ENCODE results near the gene SLC16A2.
"Not testable (repeated sequence)": the region's sequence is repeated elsewhere in the genome, so short reads cannot be mapped to it uniquely, and the experiment has no call there.

Gene SLC16A2

GRCh38 chrX:74505437-74505836 is 84.1 kb downstream of the SLC16A2 start:
- no peaks in the 10 kb centered on the region; the same call in 1 of the 2 replicates for H3K9me3 ChIP-seq (ENCODE audit: control insufficient read depth, insufficient read depth, low read depth, low read length)
- H3K36me3 ChIP-seq (ENCODE audit: control insufficient read depth, insufficient read depth, low read length): no peaks in the 10 kb centered on the region
- H3K9ac ChIP-seq (ENCODE audit: low read length): no peak overlapping the region
- H3K4me1 ChIP-seq (ENCODE audit: control insufficient read depth, insufficient read depth, low read length): peaks cover 4% of the 10 kb centered on the region; the same call in 1 of the 2 replicates
- peaks cover 5% of the 10 kb centered on the region; the same call in 1 of the 2 replicates for H3K27me3 ChIP-seq (ENCODE audit: control insufficient read depth, insufficient read depth, low read length)
- no peak overlapping the region for H3K4me3 ChIP-seq (ENCODE audit: low read depth, low read length)
- H3K27ac ChIP-seq (ENCODE audit: low read depth, low read length): no peak overlapping the region

GRCh38 chrX:74506317-74507115 is 85.2 kb downstream of the SLC16A2 start:
- Histone ChIP-seq H3K27ac (ENCODE audit: low read depth, low read length) (no peak overlapping the region), H3K9ac (ENCODE audit: low read length) (no peak overlapping the region), H3K36me3 (ENCODE audit: control insufficient read depth, insufficient read depth, low read length) (no peaks in the 10 kb centered on the region), H3K4me3 (ENCODE audit: low read depth, low read length) (no peak overlapping the region), H3K4me1 (ENCODE audit: control insufficient read depth, insufficient read depth, low read length) (peaks cover 4% of the 10 kb centered on the region; the same call in 1 of the 2 replicates), H3K9me3 (ENCODE audit: control insufficient read depth, insufficient read depth, low read depth, low read length) (no peaks in the 10 kb centered on the region; the same call in 1 of the 2 replicates), H3K27me3 (ENCODE audit: control insufficient read depth, insufficient read depth, low read length) (peaks cover 5% of the 10 kb centered on the region; the same call in 1 of the 2 replicates)

DNA sequence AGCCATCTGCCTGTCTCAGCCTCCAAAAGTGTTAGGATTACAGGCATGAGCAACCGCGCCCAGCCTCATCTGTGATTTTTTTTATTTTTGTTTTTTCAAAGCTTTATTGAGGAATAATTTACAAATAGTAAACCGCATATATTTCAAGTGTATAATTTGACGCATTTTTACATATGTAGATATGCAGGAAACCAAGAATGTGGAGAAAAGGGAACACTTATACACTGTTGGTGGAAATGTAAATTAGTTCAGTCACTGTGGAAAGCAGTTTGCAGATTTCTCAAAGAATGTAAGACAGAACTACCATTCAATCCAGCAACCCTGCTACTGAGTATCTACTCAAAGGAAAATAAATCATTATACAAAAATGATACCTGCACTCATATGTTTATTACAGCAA is 85.9 kb downstream of the SLC16A2 start:
- Histone ChIP-seq H3K27ac (ENCODE audit: low read depth, low read length) (no peak overlapping the region), H3K9ac (ENCODE audit: low read length) (no peak overlapping the region), H3K9me3 (ENCODE audit: control insufficient read depth, insufficient read depth, low read depth, low read length) (no peaks in the 10 kb centered on the region; the same call in 1 of the 2 replicates), H3K4me3 (ENCODE audit: low read depth, low read length) (no peak overlapping the region), H3K4me1 (ENCODE audit: control insufficient read depth, insufficient read depth, low read length) (peaks cover 4% of the 10 kb centered on the region; the same call in 1 of the 2 replicates), H3K36me3 (ENCODE audit: control insufficient read depth, insufficient read depth, low read length) (no peaks in the 10 kb centered on the region), H3K27me3 (ENCODE audit: control insufficient read depth, insufficient read depth, low read length) (peaks cover 5% of the 10 kb centered on the region; the same call in 1 of the 2 replicates)

DNA sequence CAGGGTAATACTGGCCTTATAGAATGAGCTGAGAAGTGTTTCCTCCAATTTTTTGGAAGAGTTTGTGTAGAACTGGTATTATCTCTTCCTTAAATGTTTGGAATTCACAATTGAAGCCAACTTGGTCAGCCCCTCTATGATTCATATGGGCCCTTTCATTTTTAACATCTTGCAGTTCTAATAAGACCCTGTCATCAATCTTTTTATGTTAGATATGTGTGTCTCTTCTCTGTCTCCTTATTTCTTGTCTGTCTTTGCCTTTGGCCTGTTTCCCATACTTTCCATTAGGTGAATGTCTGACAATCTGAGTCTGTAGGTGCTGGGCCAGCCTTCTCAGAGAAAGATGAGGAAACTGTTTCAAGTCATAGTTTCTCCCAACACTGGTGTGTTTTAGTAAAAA is 88.7 kb downstream of the SLC16A2 start:
- H3K9ac ChIP-seq (ENCODE audit: low read length): no peak overlapping the region
- H3K27me3 ChIP-seq (ENCODE audit: control insufficient read depth, insufficient read depth, low read length): no peaks in the 10 kb centered on the region; the same call in 1 of the 2 replicates
- H3K36me3 ChIP-seq (ENCODE audit: control insufficient read depth, insufficient read depth, low read length): no peaks in the 10 kb centered on the region
- H3K4me3 ChIP-seq (ENCODE audit: low read depth, low read length): no peak overlapping the region
- H3K4me1 ChIP-seq (ENCODE audit: control insufficient read depth, insufficient read depth, low read length): peaks cover 16% of the 10 kb centered on the region; the same call in 1 of the 2 replicates
- H3K9me3 ChIP-seq (ENCODE audit: control insufficient read depth, insufficient read depth, low read depth, low read length): no peaks in the 10 kb centered on the region
- no peak overlapping the region for H3K27ac ChIP-seq (ENCODE audit: low read depth, low read length)

DNA sequence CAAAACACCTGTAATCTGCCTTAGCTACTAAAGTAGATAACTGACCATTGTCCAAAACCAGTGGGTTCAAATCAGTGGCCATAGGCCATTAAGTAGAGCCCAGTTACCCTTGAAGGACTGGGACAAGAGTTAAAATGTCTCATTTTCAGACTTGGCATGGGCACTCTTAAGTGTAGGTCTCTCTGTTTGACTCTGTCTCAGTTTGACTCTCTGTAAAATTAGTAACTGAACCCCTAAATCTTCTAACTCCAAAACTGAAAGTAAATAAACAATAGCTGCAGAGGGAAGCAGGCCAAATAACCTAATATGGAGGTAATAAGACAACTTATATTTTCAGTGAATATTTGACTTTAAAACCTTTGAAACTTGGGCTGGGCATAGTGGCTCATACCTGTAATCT is 89.1 kb downstream of the SLC16A2 start:
- no peaks in the 10 kb centered on the region for H3K9me3 ChIP-seq (ENCODE audit: control insufficient read depth, insufficient read depth, low read depth, low read length)
- H3K4me3 ChIP-seq (ENCODE audit: low read depth, low read length): no peak overlapping the region
- peaks cover 15% of the 10 kb centered on the region; the same call in 1 of the 2 replicates for H3K4me1 ChIP-seq (ENCODE audit: control insufficient read depth, insufficient read depth, low read length)
- H3K36me3 ChIP-seq (ENCODE audit: control insufficient read depth, insufficient read depth, low read length): no peaks in the 10 kb centered on the region
- H3K27me3 ChIP-seq (ENCODE audit: control insufficient read depth, insufficient read depth, low read length): no peaks in the 10 kb centered on the region; the same call in 1 of the 2 replicates
- H3K27ac ChIP-seq (ENCODE audit: low read depth, low read length): no peak overlapping the region
- no peak overlapping the region for H3K9ac ChIP-seq (ENCODE audit: low read length)

GRCh38 chrX:74511704-74512103 is 90.4 kb downstream of the SLC16A2 start:
- Histone ChIP-seq H3K4me3 (ENCODE audit: low read depth, low read length) (no peak overlapping the region), H3K4me1 (ENCODE audit: control insufficient read depth, insufficient read depth, low read length) (peaks cover 12% of the 10 kb centered on the region; the same call in 1 of the 2 replicates), H3K36me3 (ENCODE audit: control insufficient read depth, insufficient read depth, low read length) (no peaks in the 10 kb centered on the region), H3K9me3 (ENCODE audit: control insufficient read depth, insufficient read depth, low read depth, low read length) (peaks cover 7% of the 10 kb centered on the region), H3K9ac (ENCODE audit: low read length) (no peak overlapping the region), H3K27me3 (ENCODE audit: control insufficient read depth, insufficient read depth, low read length) (no peaks in the 10 kb centered on the region; the same call in 1 of the 2 replicates), H3K27ac (ENCODE audit: low read depth, low read length) (no peak overlapping the region)

DNA sequence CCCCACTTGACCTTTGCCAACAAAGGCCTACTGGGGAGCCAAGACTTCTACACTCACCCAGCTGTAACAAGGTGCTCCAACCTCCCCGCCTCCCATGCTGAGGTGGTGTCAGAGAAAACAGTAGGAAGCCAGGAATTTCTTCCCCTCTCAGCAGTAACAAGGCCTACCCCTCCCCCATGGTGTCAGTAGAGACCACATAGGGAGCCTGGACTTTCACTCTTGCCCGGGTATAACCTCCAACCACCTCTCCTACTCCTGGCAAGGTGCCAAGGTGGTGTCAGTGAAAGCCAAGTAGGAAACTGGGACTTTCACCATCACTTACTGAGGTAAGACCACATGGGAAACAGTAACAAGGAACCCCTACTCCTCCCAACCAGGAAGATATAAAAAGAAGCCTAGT is 93.1 kb downstream of the SLC16A2 start:
- peaks cover 17% of the 10 kb centered on the region for H3K9me3 ChIP-seq (ENCODE audit: control insufficient read depth, insufficient read depth, low read depth, low read length)
- no peaks in the 10 kb centered on the region; the same call in 1 of the 2 replicates for H3K27me3 ChIP-seq (ENCODE audit: control insufficient read depth, insufficient read depth, low read length)
- peaks cover 12% of the 10 kb centered on the region; the same call in 1 of the 2 replicates for H3K4me1 ChIP-seq (ENCODE audit: control insufficient read depth, insufficient read depth, low read length)

DNA sequence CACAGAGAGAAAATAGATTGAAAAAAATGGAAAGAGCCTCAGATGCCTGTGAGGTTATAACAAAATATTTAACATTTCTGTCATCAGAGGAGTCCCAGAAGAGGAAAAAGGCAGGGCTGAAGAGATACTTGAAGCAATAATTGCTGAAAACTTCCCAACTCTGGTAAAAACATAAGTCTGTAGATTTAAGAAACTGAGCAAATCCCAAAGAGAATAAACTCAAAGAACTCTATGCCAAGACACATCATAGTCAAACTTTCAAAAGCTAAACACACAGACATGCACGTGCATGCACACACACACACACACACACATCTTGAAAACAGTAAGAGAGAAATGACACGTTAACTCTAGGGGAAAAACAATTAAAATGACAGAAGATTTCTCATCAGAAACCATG is 94.1 kb downstream of the SLC16A2 start:
- no peak overlapping the region for H3K27ac ChIP-seq (ENCODE audit: low read depth, low read length)
- no peaks in the 10 kb centered on the region for H3K36me3 ChIP-seq (ENCODE audit: control insufficient read depth, insufficient read depth, low read length)
- H3K9ac ChIP-seq (ENCODE audit: low read length): no peak overlapping the region
- H3K4me1 ChIP-seq (ENCODE audit: control insufficient read depth, insufficient read depth, low read length): peaks cover 12% of the 10 kb centered on the region; the same call in 1 of the 2 replicates
- peaks cover 17% of the 10 kb centered on the region for H3K9me3 ChIP-seq (ENCODE audit: control insufficient read depth, insufficient read depth, low read depth, low read length)
- H3K27me3 ChIP-seq (ENCODE audit: control insufficient read depth, insufficient read depth, low read length): no peaks in the 10 kb centered on the region; the same call in 1 of the 2 replicates
- no peak overlapping the region for H3K4me3 ChIP-seq (ENCODE audit: low read depth, low read length)

More for the DNA sequence above, 93.1 kb downstream of the SLC16A2 start:
- H3K9ac ChIP-seq (ENCODE audit: low read length): no peak overlapping the region
- no peak overlapping the region for H3K27ac ChIP-seq (ENCODE audit: low read depth, low read length)
- no peak overlapping the region for H3K4me3 ChIP-seq (ENCODE audit: low read depth, low read length)
- H3K36me3 ChIP-seq (ENCODE audit: control insufficient read depth, insufficient read depth, low read length): no peaks in the 10 kb centered on the region

DNA sequence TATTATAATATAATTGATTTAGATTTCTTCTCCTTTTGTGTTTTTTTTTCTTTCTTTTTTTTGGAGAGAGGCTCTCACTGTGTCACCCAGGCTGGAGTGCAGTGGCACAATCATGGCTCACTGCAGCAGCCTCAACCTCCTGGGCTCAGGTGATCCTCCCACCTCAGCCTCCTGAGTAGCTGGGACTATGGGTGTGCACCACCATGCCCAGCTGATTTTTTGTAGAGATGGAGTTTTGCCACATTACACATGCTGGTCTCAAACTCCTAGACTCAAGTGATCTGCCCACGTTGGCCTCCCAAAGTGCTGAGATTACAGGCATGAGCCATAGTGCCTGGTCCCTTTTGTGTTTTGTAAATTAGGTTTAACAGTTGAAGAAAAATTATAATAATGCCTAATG is 94.7 kb downstream of the SLC16A2 start:
- Histone ChIP-seq H3K4me1 (ENCODE audit: control insufficient read depth, insufficient read depth, low read length) (peaks cover 12% of the 10 kb centered on the region; the same call in 1 of the 2 replicates), H3K9me3 (ENCODE audit: control insufficient read depth, insufficient read depth, low read depth, low read length) (peaks cover 17% of the 10 kb centered on the region)
- H3K27ac ChIP-seq (ENCODE audit: low read depth, low read length); H3K36me3 ChIP-seq (ENCODE audit: control insufficient read depth, insufficient read depth, low read length); H3K27me3 ChIP-seq (ENCODE audit: control insufficient read depth, insufficient read depth, low read length); H3K9ac ChIP-seq (ENCODE audit: low read length); H3K4me3 ChIP-seq (ENCODE audit: low read depth, low read length): not testable (repeated sequence)

GRCh38 chrX:74519870-74520269 is 98.6 kb downstream of the SLC16A2 start:
- no peaks in the 10 kb centered on the region for H3K36me3 ChIP-seq (ENCODE audit: control insufficient read depth, insufficient read depth, low read length)
- H3K9ac ChIP-seq (ENCODE audit: low read length): no peak overlapping the region
- no peaks in the 10 kb centered on the region for H3K27me3 ChIP-seq (ENCODE audit: control insufficient read depth, insufficient read depth, low read length)
- H3K4me1 ChIP-seq (ENCODE audit: control insufficient read depth, insufficient read depth, low read length): no peaks in the 10 kb centered on the region
- H3K4me3 ChIP-seq (ENCODE audit: low read depth, low read length): no peak overlapping the region
- no peak overlapping the region for H3K27ac ChIP-seq (ENCODE audit: low read depth, low read length)
- peaks cover 17% of the 10 kb centered on the region for H3K9me3 ChIP-seq (ENCODE audit: control insufficient read depth, insufficient read depth, low read depth, low read length)

- H3K9ac ChIP-seq (ENCODE audit: low read length): no peak overlapping the region
- peaks cover 17% of the 10 kb centered on the region for H3K9me3 ChIP-seq (ENCODE audit: control insufficient read depth, insufficient read depth, low read depth, low read length)
- no peaks in the 10 kb centered on the region for H3K27me3 ChIP-seq (ENCODE audit: control insufficient read depth, insufficient read depth, low read length)
- no peak overlapping the region for H3K4me3 ChIP-seq (ENCODE audit: low read depth, low read length)
- no peaks in the 10 kb centered on the region for H3K36me3 ChIP-seq (ENCODE audit: control insufficient read depth, insufficient read depth, low read length)
- H3K27ac ChIP-seq (ENCODE audit: low read depth, low read length): no peak overlapping the region
- no peaks in the 10 kb centered on the region for H3K4me1 ChIP-seq (ENCODE audit: control insufficient read depth, insufficient read depth, low read length)
Measured at GRCh38 chrX:74520291-74520690, 99.0 kb downstream of the SLC16A2 start.
